Measurements from ENCODE around the gene PDLIM3. TPM values are rescaled to one million over a fixed set of nuclear protein-coding genes. Genes with fewer than 3 reads are reported as not detected.

PDLIM3 gene
- total RNA-seq, 4 donors from 2014 or later = 15.1 to 73.0 (median 45.2) TPM

- TF ChIP-seq POLR2A (IDR thresholded peaks at IDR 0.05) = no peak
- no peaks in the 10 kb centered on the region for H3K27me3 ChIP-seq
- DNase-seq = no peak
- H3K4me3 ChIP-seq = no peak overlapping the region
- H3K27ac ChIP-seq = peak overlapping the region in 2 of 4 donors; percentile 30 to 45
- H3K9me3 ChIP-seq = no peaks in the 10 kb centered on the region
- no peaks in the 10 kb centered on the region for H3K36me3 ChIP-seq
- H3K4me1 ChIP-seq = no peaks in the 10 kb centered on the region
Observed at GRCh38 chr4:185576962-185577950, 41.9 kb upstream of the PDLIM3 start.

GRCh38 chr4:185576314-185576961, 41.1 kb upstream of the PDLIM3 start:
- Histone ChIP-seq H3K27me3 (no peaks in the 10 kb centered on the region), H3K27ac (peak overlapping the region in 2 of 4 donors; percentile 30 to 45), H3K4me3 (no peak overlapping the region), H3K4me1 (no peaks in the 10 kb centered on the region), H3K9me3 (no peaks in the 10 kb centered on the region), H3K36me3 (no peaks in the 10 kb centered on the region)
- no peak for DNase-seq
- TF ChIP-seq CTCF (IDR thresholded peaks at IDR 0.05) = no peak
- TF ChIP-seq POLR2A (IDR thresholded peaks at IDR 0.05) = no peak

GRCh38 chr4:185573651-185574199, 38.4 kb upstream of the PDLIM3 start:
- H3K36me3 ChIP-seq = no peaks in the 10 kb centered on the region
- DNase-seq = no peak
- no peak overlapping the region for H3K4me3 ChIP-seq
- TF ChIP-seq POLR2A (IDR thresholded peaks at IDR 0.05) = no peak
- TF ChIP-seq CTCF (IDR thresholded peaks at IDR 0.05) = no peak
- H3K4me1 ChIP-seq = no peaks in the 10 kb centered on the region
- H3K27ac ChIP-seq = peak overlapping the region in 1 of 4 donors; percentile 17
- H3K9me3 ChIP-seq = no peaks in the 10 kb centered on the region
- H3K27me3 ChIP-seq = no peaks in the 10 kb centered on the region

- no peaks in the 10 kb centered on the region for H3K36me3 ChIP-seq
- peaks cover 0 to 5% (median 0%) of the 10 kb centered on the region in 4 donors for H3K4me1 ChIP-seq
- DNase-seq = no peak
- no peak overlapping the region for H3K27ac ChIP-seq
- H3K9me3 ChIP-seq = no peaks in the 10 kb centered on the region
- TF ChIP-seq POLR2A (IDR thresholded peaks at IDR 0.05) (no peak), CTCF (IDR thresholded peaks at IDR 0.05) (no peak)
- H3K4me3 ChIP-seq = no peak overlapping the region
- H3K27me3 ChIP-seq = no peaks in the 10 kb centered on the region
Observed at GRCh38 chr4:185570727-185571126, 35.4 kb upstream of the PDLIM3 start.

GRCh38 chr4:185567381-185568376, 32.4 kb upstream of the PDLIM3 start:
- Histone ChIP-seq H3K27ac (peak overlapping the region; percentile 27 to 83 (median 70)), H3K27me3 (no peaks in the 10 kb centered on the region), H3K36me3 (no peaks in the 10 kb centered on the region), H3K9me3 (no peaks in the 10 kb centered on the region), H3K4me1 (peaks cover 0 to 5% (median 0%) of the 10 kb centered on the region in 4 donors), H3K4me3 (no peak overlapping the region)
- peak in 1 of 3 donors; percentile 51 for DNase-seq
- no peak for TF ChIP-seq POLR2A (IDR thresholded peaks at IDR 0.05)
- TF ChIP-seq CTCF (IDR thresholded peaks at IDR 0.05) = no peak
